GM18951 (cell line): Measurements from ENCODE around the gene SPATA20.

Source experiments
- POLR2A ChIP-seq: IDR thresholded peaks from 4 replicates; pipeline ENCODE4 v1.6.1; 2011; ENCODE audit warnings: mild to moderate bottlenecking; ENCODE audit not compliant: insufficient read length, insufficient read depth; ENCODE audit errors: extremely low read depth
- in situ Hi-C: fragments of 300-500 bp; cut with MboI; formaldehyde crosslinking; loops from one replicate; pipeline ENCODE4 v1.12.0; 2022; ENCODE audit warnings: low sequenced_read_pairs, mixed read lengths, inconsistent platforms; ENCODE audit not compliant: unreplicated experiment

Gene SPATA20

GRCh38 chr17:50551433-50551815, 4.5 kb downstream of the SPATA20 start:
- no peak for TF ChIP-seq POLR2A
- in situ Hi-C loops, result no loop called here

GRCh38 chr17:50551884-50552283, 4.9 kb downstream of the SPATA20 start:
- in situ Hi-C loops, result no loop called here
- TF ChIP-seq POLR2A, result no peak

GRCh38 chr17:50554201-50554600, 7.2 kb downstream of the SPATA20 start:
- no peak for TF ChIP-seq POLR2A

GRCh38 chr17:50556803-50557202, 9.8 kb downstream of the SPATA20 start:
- in situ Hi-C loops, result no loop called here
- TF ChIP-seq POLR2A, result no peak

More at GRCh38 chr17:50554201-50554600, 7.2 kb downstream of the SPATA20 start:
- in situ Hi-C loops, result no loop called here

- in situ Hi-C loops, result no loop called here
- TF ChIP-seq POLR2A, result no peak
These were observed 10.7 kb downstream of the SPATA20 start for GRCh38 chr17:50557630-50558029.

GRCh38 chr17:50558091-50558490, 11.1 kb downstream of the SPATA20 start:
- in situ Hi-C loops, result no loop called here
- no peak for TF ChIP-seq POLR2A

- TF ChIP-seq POLR2A, result no peak
- in situ Hi-C loops, result no loop called here
These were observed 11.6 kb downstream of the SPATA20 start for GRCh38 chr17:50558581-50558940.

- no peak for TF ChIP-seq POLR2A
- in situ Hi-C loops, result no loop called here
These were observed 12.1 kb downstream of the SPATA20 start for GRCh38 chr17:50558941-50559614.

GRCh38 chr17:50559674-50560184, 12.8 kb downstream of the SPATA20 start:
- in situ Hi-C loops, result no loop called here
- no peak for TF ChIP-seq POLR2A

- peak; percentile 30 for TF ChIP-seq POLR2A
- in situ Hi-C loops, result no loop called here
These were observed 13.3 kb downstream of the SPATA20 start, which contains the start of gene CACNA1G for GRCh38 chr17:50560185-50560824. CACNA1G (plus strand) TSS chr17:50560715; CDS start chr17:50561460, 745 bp downstream.

GRCh38 chr17:50560931-50561745, 14.2 kb downstream of the SPATA20 start:
- TF ChIP-seq POLR2A, result no peak
- in situ Hi-C loops, result no loop called here

- in situ Hi-C loops, result no loop called here
- no peak for TF ChIP-seq POLR2A
These were observed 14.8 kb downstream of the SPATA20 start for GRCh38 chr17:50561746-50562141.
